ENCODE results near the gene HOXC10.

HOXC10 gene

GRCh38 chr12:53965281-53966084, 19.5 kb upstream of the HOXC10 start:
- DNase-seq = no peak

GRCh38 chr12:53966085-53966384, 18.9 kb upstream of the HOXC10 start:
- DNase-seq = no peak

- no peak for DNase-seq
Measured at GRCh38 chr12:53966385-53967133, 18.4 kb upstream of the HOXC10 start.

GRCh38 chr12:53967421-53967925, 17.5 kb upstream of the HOXC10 start:
- no peak for DNase-seq

- DNase-seq = no peak
Measured at GRCh38 chr12:53968214-53969127, 16.5 kb upstream of the HOXC10 start.

- no peak for DNase-seq
Measured at GRCh38 chr12:53969588-53970259, 15.2 kb upstream of the HOXC10 start.

- DNase-seq = no peak
Measured at GRCh38 chr12:53970451-53970850, 14.5 kb upstream of the HOXC10 start.

GRCh38 chr12:53971129-53971528, 13.8 kb upstream of the HOXC10 start:
- no peak for DNase-seq

GRCh38 chr12:53971686-53972085, 13.3 kb upstream of the HOXC10 start:
- DNase-seq = no peak

GRCh38 chr12:53972152-53972702, 12.7 kb upstream of the HOXC10 start:
- DNase-seq = no peak

GRCh38 chr12:53972722-53973235, 12.2 kb upstream of the HOXC10 start, which contains the start of gene HOXC11:
Gene HOXC11, plus strand, starts transcription at chr12:53973126. Its CDS starts 116 bp downstream, at chr12:53973242.
- DNase-seq = no peak

GRCh38 chr12:53973236-53974042, 11.5 kb upstream of the HOXC10 start:
- DNase-seq = no peak

- peak; percentile 62 for DNase-seq
Measured at GRCh38 chr12:53974084-53975063, 10.6 kb upstream of the HOXC10 start, which contains the start of gene HOTAIR. Gene HOTAIR, minus strand, starts transcription at chr12:53974954.

GRCh38 chr12:53975064-53975471, 9.9 kb upstream of the HOXC10 start:
- peak; percentile 62 for DNase-seq

GRCh38 chr12:53975479-53976152, 9.3 kb upstream of the HOXC10 start:
- DNase-seq = no peak

- DNase-seq = peak; percentile 23
Measured at GRCh38 chr12:53976172-53976822, 8.6 kb upstream of the HOXC10 start.

- DNase-seq = no peak
Measured at GRCh38 chr12:53976823-53977595, 7.9 kb upstream of the HOXC10 start.

Data from NCI-H2171 treated with DMSO at 0.1 percent for 48 hours (cell line).